GM06990 (cell line): ENCODE measurements around the gene PAQR9.
A peak's percentile ranks its signal among the peaks of the same experiment; 100 is the strongest.
"Not testable (repeated sequence)": the region's sequence is repeated elsewhere in the genome, so short reads cannot be mapped to it uniquely, and the experiment has no call there.

Experiments
- DNase-seq: peaks from one replicate; pipeline ENCODE4 v3.0.0-alpha.2; 2011; ENCODE audit not compliant: insufficient read length; ENCODE audit errors: extremely low read depth
- H3K27me3 ChIP-seq: replicated peaks from 2 replicates; pipeline ENCODE4 v1.6.0; 2011; ENCODE audit warnings: low read length; ENCODE audit not compliant: control insufficient read depth, insufficient read depth
- H3K36me3 ChIP-seq: 2 replicates; pipeline ENCODE4 v1.5.1; 2011; ENCODE audit warnings: low read length; ENCODE audit not compliant: control insufficient read depth, insufficient read depth
- H3K4me3 ChIP-seq: replicated peaks from 2 replicates; pipeline ENCODE4 v1.5.1; 2011; ENCODE audit warnings: low read depth, mild to moderate bottlenecking, control low read depth, low read length
- CTCF ChIP-seq: IDR thresholded peaks from 2 replicates; pipeline ENCODE4 v1.5.1; 2011; ENCODE audit warnings: low read length, control low read depth, mild to moderate bottlenecking, inconsistent platforms; ENCODE audit not compliant: insufficient read depth, poor library complexity, severe bottlenecking

PAQR9 gene

GRCh38 chr3:142998439-142998838 is 35.0 kb upstream of the PAQR9 start:
- Histone ChIP-seq H3K4me3 (no peak overlapping the region), H3K27me3 (no peaks in the 10 kb centered on the region), H3K36me3 (no peaks in the 10 kb centered on the region)
- no peak for DNase-seq
- no peak for TF ChIP-seq CTCF

GRCh38 chr3:142997330-142997729 is 33.9 kb upstream of the PAQR9 start:
- Histone ChIP-seq H3K27me3 (no peaks in the 10 kb centered on the region), H3K36me3 (no peaks in the 10 kb centered on the region), H3K4me3 (no peak overlapping the region)
- no peak for TF ChIP-seq CTCF
- no peak for DNase-seq

- no peak for DNase-seq
- no peaks in the 10 kb centered on the region for H3K27me3 ChIP-seq
- no peak overlapping the region for H3K4me3 ChIP-seq
- no peaks in the 10 kb centered on the region for H3K36me3 ChIP-seq
- TF ChIP-seq CTCF = peak; percentile 64
Measured at GRCh38 chr3:142993958-142994442, 30.5 kb upstream of the PAQR9 start.

- TF ChIP-seq CTCF = no peak
- Histone ChIP-seq H3K4me3 (no peak overlapping the region), H3K27me3 (no peaks in the 10 kb centered on the region), H3K36me3 (no peaks in the 10 kb centered on the region)
- no peak for DNase-seq
Measured at GRCh38 chr3:142992323-142992722, 28.8 kb upstream of the PAQR9 start.

GRCh38 chr3:142990721-142991120 is 27.2 kb upstream of the PAQR9 start:
- Histone ChIP-seq H3K4me3 (no peak overlapping the region), H3K27me3 (no peaks in the 10 kb centered on the region), H3K36me3 (no peaks in the 10 kb centered on the region)
- TF ChIP-seq CTCF = no peak
- DNase-seq = no peak

- H3K36me3 ChIP-seq, DNase-seq, H3K4me3 ChIP-seq, H3K27me3 ChIP-seq: not testable (repeated sequence)
Measured at GRCh38 chr3:142988826-142989225, 25.4 kb upstream of the PAQR9 start.

- not testable (repeated sequence) for H3K4me3 ChIP-seq, H3K36me3 ChIP-seq, DNase-seq, H3K27me3 ChIP-seq
Measured at GRCh38 chr3:142988221-142988620, 24.7 kb upstream of the PAQR9 start.
